Esophagus mucosa (tissue), 1 donor: ENCODE results near the gene F2RL3. TPM values are rescaled to one million over a fixed set of nuclear protein-coding genes. Genes with fewer than 3 reads are reported as not detected.
"Not testable (repeated sequence)": the region's sequence is repeated elsewhere in the genome, so short reads cannot be mapped to it uniquely, and the experiment has no call there.

ENCODE experiments used
- ATAC-seq: fragments of 200-7000 bp; cut with Tn5 transposase; one replicate; pipeline ENCODE4 v1.9.1; 2020
- total RNA-seq: library from RNA; stranded (reverse); gene quantifications from one replicate; pipeline ENCODE4 v1.2.4, GENCODE V29; 2023
- donor health status: DM: yes; HTN: yes; CAD: no.

The F2RL3 gene
- total RNA-seq, 1 donor from 2014 or later = 0.24 TPM

- ATAC-seq = no peak
Observed at GRCh38 chr19:16922949-16923348, 34.1 kb downstream of the F2RL3 start.

- no peak for ATAC-seq
Observed at GRCh38 chr19:16927883-16928282, 39.1 kb downstream of the F2RL3 start.

- no peak for ATAC-seq
Observed at GRCh38 chr19:16928351-16928750, 39.6 kb downstream of the F2RL3 start.

- no peak for ATAC-seq
Observed at GRCh38 chr19:16928916-16929315, 40.1 kb downstream of the F2RL3 start.

- ATAC-seq = no peak
Observed at GRCh38 chr19:16930753-16931152, 42.0 kb downstream of the F2RL3 start.

- no peak for ATAC-seq
Observed at GRCh38 chr19:16931306-16931705, 42.5 kb downstream of the F2RL3 start.

GRCh38 chr19:16934489-16934888 lies 45.7 kb downstream of the F2RL3 start:
- ATAC-seq = no peak

GRCh38 chr19:16936901-16937300 lies 48.1 kb downstream of the F2RL3 start:
- ATAC-seq = no peak

GRCh38 chr19:16937796-16938195 lies 49.0 kb downstream of the F2RL3 start:
- ATAC-seq = not testable (repeated sequence)

- no peak for ATAC-seq
Observed at GRCh38 chr19:16938211-16938610, 49.4 kb downstream of the F2RL3 start.

GRCh38 chr19:16940063-16940462 lies 51.3 kb downstream of the F2RL3 start:
- not testable (repeated sequence) for ATAC-seq

GRCh38 chr19:16940626-16941025 lies 51.8 kb downstream of the F2RL3 start:
- ATAC-seq = no peak

Other genes with a start within 250 kb of the F2RL3 start
- 50.3 TPM for gene SMIM7, start 228.9 kb upstream of the F2RL3 start, total RNA-seq
- 1.6 TPM for gene TMEM38A, start 227.9 kb upstream of the F2RL3 start, total RNA-seq
- 0.20 TPM for gene NWD1, start 169.2 kb upstream of the F2RL3 start, total RNA-seq
- 19.7 TPM for gene SIN3B, start 59.6 kb upstream of the F2RL3 start, total RNA-seq
- gene CPAMD8, start 137.8 kb downstream of the F2RL3 start, total RNA-seq = 2.0 TPM
- 6.1 TPM for gene HAUS8, start 186.5 kb downstream of the F2RL3 start, total RNA-seq
- 27.4 TPM for gene MYO9B, start 186.8 kb downstream of the F2RL3 start, total RNA-seq